VCaP (cell line): ENCODE data around the gene ACOX3.

Experiments used
- H3K27ac ChIP-seq: fragments of 450-650 bp; 2 replicates; pipeline ENCODE4 v1.5.1; 2017
- TF ChIP-seq, protein P1 (sequence below): fragments of 450-650 bp; conservative IDR thresholded peaks from 2 replicates; pipeline ENCODE4 v1.5.1; 2017; ENCODE audit warnings: mild to moderate bottlenecking, moderate library complexity

Gene ACOX3

DNA sequence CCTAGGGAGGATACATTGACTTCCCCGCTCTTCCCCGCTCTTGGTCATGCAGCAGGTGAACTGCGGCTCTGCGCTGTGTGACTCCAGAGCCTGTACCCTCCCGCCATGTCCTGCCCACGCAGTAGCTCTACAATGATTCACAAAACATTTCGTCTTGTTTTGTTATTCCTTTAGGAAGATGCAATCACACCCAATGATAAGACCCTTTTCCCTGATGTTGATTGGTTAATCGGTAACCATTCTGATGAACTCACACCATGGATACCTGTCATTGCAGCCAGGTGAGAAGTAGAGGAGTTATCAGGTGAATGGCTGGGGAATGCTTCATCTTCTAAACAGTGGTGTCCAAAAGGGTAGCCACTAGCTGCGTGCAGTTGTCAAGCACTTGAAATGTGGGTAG is 23.3 kb upstream of the ACOX3 start:
- TF ChIP-seq, protein P1, sequence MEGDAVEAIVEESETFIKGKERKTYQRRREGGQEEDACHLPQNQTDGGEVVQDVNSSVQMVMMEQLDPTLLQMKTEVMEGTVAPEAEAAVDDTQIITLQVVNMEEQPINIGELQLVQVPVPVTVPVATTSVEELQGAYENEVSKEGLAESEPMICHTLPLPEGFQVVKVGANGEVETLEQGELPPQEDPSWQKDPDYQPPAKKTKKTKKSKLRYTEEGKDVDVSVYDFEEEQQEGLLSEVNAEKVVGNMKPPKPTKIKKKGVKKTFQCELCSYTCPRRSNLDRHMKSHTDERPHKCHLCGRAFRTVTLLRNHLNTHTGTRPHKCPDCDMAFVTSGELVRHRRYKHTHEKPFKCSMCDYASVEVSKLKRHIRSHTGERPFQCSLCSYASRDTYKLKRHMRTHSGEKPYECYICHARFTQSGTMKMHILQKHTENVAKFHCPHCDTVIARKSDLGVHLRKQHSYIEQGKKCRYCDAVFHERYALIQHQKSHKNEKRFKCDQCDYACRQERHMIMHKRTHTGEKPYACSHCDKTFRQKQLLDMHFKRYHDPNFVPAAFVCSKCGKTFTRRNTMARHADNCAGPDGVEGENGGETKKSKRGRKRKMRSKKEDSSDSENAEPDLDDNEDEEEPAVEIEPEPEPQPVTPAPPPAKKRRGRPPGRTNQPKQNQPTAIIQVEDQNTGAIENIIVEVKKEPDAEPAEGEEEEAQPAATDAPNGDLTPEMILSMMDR, result no peak
- H3K27ac ChIP-seq, result no peak overlapping the region

DNA sequence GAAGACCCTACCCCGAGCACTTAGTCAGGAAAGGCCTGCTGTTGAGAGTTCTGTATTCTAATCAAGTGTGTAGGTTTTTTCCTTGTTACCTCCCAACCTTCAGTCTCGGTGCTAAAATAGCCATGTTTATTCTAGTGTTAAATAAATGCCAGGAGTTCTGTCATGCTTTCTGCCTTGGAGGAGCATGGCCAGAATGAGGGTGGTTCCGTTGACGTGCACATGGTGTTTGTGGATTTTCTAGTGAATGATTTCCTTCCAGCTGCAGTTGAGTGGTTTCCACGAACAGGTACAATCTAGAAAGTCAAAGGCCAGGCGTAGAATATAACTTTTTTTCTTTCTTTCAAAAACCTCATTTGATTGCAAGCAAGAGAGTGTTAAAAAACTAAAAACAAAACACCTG is 21.1 kb upstream of the ACOX3 start:
- H3K27ac ChIP-seq, result no peak overlapping the region
- TF ChIP-seq, protein P1, result no peak

DNA sequence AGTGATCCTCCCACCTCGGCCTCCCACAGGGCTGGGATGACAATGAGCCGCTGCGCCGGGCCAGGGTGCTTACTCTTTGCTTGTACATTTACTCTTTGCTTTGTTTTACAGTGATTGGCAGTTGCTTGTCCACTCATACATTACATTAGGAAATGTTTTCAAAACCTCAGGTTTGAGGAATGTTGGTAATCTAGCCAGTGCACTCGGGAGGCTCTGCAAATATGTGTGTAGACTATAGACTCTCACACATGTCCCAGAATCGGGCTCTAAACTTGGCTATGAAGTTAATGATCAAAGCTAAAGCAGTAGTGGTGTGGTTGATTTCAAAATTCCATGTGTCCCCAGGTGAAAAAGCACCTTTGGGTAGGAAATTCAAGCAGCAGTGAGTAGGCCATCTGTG is 20.6 kb upstream of the ACOX3 start:
- TF ChIP-seq, protein P1, result no peak
- no peak overlapping the region for H3K27ac ChIP-seq

DNA sequence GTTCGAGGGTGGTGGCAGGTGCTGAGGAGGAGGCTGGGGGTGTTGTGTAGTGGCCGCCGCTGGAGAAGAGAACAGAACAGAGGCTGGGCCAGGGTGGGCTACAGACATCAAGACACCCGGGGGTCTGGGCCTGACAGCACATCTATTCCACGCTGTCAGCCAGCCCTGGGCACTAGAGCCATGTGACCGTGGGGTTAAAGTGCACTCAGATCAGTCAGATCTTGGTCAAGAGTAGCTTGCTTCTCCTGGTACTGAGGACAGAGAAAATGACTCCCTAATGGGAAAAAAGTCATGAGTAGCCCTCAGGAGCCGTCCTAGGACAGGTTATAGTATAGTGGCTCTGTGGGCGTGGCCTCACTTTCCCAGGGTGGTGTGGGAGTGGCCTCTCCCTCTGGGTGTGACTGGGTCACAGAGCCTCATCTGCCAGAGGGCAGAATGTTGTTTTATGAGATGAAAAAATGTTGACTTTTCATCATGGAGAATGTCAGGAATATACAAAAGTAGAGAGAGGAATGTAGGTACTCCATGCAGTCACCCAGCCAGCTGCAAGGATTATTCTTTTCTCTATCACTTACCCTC is 19.4 kb upstream of the ACOX3 start:
- H3K27ac ChIP-seq, result no peak overlapping the region
- TF ChIP-seq, protein P1, result no peak

DNA sequence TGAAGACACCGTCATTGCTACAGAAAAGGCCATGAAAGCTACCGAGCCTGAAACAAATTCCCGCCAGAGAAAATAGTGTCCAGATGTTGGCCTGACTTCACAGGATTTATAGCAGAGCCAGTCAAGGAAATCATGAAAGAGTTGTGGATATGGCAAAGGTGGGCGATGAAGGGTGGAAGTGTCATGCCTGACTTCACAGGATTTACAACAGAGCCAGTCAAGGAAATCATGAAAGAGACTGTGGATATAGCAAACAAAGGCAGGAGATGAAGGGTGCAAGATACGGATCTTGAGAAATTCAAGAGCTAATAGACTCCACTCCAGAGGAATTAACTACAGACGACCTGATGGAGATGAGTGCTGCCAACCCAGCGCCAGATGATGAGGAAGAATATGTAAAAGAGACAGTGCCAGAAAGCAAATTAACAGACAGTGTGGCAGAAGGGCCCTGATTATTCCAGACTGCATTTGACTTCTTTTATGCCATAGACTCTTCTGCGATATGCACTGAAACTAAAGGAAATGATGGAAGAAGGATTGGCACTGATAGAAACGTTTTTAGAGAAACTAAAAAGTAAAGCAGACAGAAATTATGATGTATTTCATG is 17.2 kb upstream of the ACOX3 start:
- no peak overlapping the region for H3K27ac ChIP-seq

DNA sequence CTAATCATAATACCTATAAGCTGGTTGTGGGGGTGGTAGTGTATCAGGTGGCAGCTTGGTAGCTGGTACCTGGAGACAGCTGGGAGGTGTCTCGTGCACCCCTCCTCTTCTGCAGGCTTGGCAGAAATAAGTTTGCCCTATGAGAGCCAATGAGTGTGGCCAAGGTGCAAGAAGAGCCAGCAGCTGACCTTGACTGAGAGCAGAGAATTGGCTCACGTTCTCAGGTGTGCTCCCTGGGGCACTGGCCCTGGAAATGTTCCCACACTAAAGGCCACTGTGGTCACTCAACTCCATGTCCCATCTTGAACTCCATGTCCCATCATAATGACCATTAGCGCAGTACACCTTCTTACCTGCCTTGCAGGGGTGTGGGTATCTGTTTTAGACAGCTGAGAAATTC is 13.4 kb upstream of the ACOX3 start:
- TF ChIP-seq, protein P1, result no peak
- no peak overlapping the region for H3K27ac ChIP-seq

More for the DNA sequence above, 17.2 kb upstream of the ACOX3 start:
- TF ChIP-seq, protein P1, result no peak

DNA sequence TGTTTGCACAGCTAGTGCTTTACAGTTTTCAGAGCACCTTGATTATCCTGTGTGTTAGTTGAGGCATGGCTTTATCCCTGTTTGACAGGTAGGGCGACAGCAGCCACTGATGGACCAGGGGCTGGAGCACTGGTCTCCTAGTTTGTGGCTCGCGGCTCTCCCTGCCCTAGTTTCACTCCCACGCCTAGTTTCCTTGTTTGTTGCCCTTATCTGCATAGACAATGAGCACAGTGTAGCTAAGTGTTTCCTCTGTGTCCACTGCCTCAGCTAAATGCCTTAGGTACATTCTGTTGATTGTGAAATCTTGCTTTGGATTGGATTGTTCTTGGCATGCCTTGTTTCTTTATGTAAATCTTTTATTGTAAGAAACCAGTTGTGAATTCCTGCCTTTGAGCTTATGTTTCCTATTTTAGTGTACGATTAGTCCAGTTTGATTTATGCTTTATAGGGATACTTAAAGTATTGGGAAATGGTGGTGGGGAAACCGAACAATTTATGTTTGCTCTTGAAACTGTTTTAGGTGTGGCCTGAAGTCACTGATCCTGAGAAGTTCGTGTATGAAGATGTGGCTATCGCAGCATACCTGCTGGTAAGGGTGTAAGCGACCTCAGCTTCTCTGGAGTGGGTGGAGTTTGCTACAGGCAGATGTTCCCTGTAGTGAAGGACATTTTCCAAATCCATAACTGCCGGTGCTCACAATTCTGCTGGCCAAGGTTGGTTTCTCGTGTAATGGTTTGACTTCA is 11.1 kb upstream of the ACOX3 start:
- H3K27ac ChIP-seq, result no peak overlapping the region
- TF ChIP-seq, protein P1, result no peak
